DND-41 (cell line): ENCODE measurements around the gene TRIOBP.

Source experiments
- EZH2 ChIP-seq: IDR thresholded peaks from 3 replicates; pipeline ENCODE4 v1.6.1; 2012; ENCODE audit warnings: borderline replicate concordance, low read depth, mild to moderate bottlenecking, moderate library complexity, low read length, inconsistent platforms; ENCODE audit not compliant: severe bottlenecking
- TF ChIP-seq, protein P1 (sequence below): IDR thresholded peaks from 2 replicates; pipeline ENCODE4 v1.5.1; 2012; ENCODE audit warnings: borderline replicate concordance, low read length, moderate library complexity, mild to moderate bottlenecking; ENCODE audit not compliant: poor library complexity, severe bottlenecking; ENCODE audit errors: extremely low read depth

DNA sequence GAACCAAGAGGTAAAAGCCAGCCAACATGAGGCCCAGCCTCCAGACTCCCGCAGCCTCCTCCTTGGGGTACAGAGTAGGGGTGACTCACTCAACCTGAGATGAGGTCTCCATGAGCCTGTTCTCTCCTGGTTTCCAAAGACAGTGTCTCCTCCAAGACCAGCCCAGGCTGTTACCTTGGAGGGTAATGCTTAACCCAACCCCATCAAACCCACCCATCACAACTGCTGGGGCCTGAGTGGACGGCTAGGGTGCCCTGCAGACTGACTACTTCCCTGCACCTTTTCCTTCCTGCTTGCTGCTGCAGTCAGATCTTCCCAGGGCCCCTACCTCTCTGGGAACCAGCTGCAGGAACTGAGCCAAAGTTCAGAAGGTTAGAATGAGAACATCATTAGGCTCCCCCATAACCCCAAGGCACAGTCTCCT lies 15.8 kb upstream of the TRIOBP start:
- TF ChIP-seq, protein P1, sequence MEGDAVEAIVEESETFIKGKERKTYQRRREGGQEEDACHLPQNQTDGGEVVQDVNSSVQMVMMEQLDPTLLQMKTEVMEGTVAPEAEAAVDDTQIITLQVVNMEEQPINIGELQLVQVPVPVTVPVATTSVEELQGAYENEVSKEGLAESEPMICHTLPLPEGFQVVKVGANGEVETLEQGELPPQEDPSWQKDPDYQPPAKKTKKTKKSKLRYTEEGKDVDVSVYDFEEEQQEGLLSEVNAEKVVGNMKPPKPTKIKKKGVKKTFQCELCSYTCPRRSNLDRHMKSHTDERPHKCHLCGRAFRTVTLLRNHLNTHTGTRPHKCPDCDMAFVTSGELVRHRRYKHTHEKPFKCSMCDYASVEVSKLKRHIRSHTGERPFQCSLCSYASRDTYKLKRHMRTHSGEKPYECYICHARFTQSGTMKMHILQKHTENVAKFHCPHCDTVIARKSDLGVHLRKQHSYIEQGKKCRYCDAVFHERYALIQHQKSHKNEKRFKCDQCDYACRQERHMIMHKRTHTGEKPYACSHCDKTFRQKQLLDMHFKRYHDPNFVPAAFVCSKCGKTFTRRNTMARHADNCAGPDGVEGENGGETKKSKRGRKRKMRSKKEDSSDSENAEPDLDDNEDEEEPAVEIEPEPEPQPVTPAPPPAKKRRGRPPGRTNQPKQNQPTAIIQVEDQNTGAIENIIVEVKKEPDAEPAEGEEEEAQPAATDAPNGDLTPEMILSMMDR, result no peak
- no peak for TF ChIP-seq EZH2
